ENCODE measurements around the gene LOXHD1.

LOXHD1 gene

GRCh38 chr18:46652372-46652771 is 4.6 kb downstream of the LOXHD1 start:
- no peak overlapping the region for H3K4me3 ChIP-seq (ENCODE audit: low read length)
- no peak for TF ChIP-seq ZNF274 (IDR thresholded peaks at IDR 0.05; ENCODE audit: low read depth, low read length)

- no peak overlapping the region for H3K4me3 ChIP-seq (ENCODE audit: low read length)
- TF ChIP-seq ZNF274 (IDR thresholded peaks at IDR 0.05; ENCODE audit: low read depth, low read length), result no peak
Measured at GRCh38 chr18:46650681-46651080, 6.3 kb downstream of the LOXHD1 start.

GRCh38 chr18:46649071-46649862 is 7.8 kb downstream of the LOXHD1 start:
- no peak overlapping the region for H3K4me3 ChIP-seq (ENCODE audit: low read length)
- TF ChIP-seq ZNF274 (IDR thresholded peaks at IDR 0.05; ENCODE audit: low read depth, low read length), result no peak

DNA sequence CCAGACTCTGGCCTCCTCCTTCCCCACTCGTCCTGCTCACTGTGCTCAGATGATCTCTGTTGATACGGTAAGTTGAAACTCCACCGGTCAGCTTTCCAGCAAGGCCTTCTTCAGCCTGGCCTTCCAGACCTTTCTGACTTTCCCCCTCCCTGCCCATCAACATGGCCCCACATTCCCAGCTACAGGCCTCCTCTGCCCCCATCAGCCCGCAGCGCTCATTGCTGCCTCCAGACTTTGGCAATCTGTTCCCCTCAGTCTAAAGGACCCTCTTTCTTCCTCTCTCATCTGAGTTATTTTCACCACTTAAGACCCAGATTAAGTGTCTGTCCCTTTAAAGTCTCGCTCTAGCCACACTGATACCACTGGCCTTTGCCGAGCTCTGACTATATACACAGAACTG is 10.6 kb downstream of the LOXHD1 start:
- TF ChIP-seq ZNF274 (IDR thresholded peaks at IDR 0.05; ENCODE audit: low read depth, low read length), result no peak
- H3K4me3 ChIP-seq (ENCODE audit: low read length), result no peak overlapping the region

- TF ChIP-seq ZNF274 (IDR thresholded peaks at IDR 0.05; ENCODE audit: low read depth, low read length), result no peak
- H3K4me3 ChIP-seq (ENCODE audit: low read length), result no peak overlapping the region
Measured at GRCh38 chr18:46642561-46642960, 14.5 kb downstream of the LOXHD1 start.

DNA sequence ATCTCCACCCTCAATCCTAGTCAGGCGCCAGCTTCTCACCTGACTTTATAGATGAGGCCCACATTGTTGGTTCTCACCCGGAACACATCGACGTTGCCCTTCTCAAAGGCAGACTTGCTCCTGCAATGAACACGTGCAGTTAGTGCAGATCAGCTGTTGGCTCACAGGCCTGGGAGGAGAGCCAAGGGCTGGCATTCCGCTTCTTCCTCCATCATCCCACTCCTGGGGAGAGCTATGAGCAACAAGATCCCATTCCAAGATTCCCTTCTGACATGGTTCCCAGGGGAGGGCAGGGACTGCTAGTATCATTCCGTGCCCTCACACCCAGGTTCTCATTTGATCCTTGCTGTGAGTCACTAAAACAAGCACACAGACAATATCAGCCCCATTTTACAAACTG is 15.1 kb downstream of the LOXHD1 start:
- H3K4me3 ChIP-seq (ENCODE audit: low read length), result no peak overlapping the region
- no peak for TF ChIP-seq ZNF274 (IDR thresholded peaks at IDR 0.05; ENCODE audit: low read depth, low read length)

DNA sequence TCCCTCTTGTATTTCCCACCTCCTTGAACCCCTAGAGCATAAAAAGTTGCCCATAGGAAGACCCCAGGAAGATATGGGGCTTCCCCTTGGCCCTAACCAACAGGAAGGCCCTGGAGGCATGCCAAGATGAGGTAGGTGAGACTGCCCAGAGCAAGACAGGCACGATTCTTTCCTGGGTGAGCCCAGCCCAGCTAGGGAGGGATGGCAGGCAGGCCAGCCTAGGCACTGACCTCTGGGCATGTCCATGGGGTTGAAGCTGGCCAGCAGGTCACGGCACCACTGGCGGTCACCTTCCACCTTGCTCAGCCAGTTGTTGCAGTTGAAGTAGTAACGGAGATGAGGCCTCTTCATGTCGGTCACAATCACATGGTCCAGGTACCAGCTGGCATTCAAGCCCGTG is 17.6 kb downstream of the LOXHD1 start:
- no peak overlapping the region for H3K4me3 ChIP-seq (ENCODE audit: low read length)
- TF ChIP-seq ZNF274 (IDR thresholded peaks at IDR 0.05; ENCODE audit: low read depth, low read length), result no peak

GRCh38 chr18:46636040-46636630 is 20.9 kb downstream of the LOXHD1 start:
- TF ChIP-seq ZNF274 (IDR thresholded peaks at IDR 0.05; ENCODE audit: low read depth, low read length), result no peak
- H3K4me3 ChIP-seq (ENCODE audit: low read length), result no peak overlapping the region

DNA sequence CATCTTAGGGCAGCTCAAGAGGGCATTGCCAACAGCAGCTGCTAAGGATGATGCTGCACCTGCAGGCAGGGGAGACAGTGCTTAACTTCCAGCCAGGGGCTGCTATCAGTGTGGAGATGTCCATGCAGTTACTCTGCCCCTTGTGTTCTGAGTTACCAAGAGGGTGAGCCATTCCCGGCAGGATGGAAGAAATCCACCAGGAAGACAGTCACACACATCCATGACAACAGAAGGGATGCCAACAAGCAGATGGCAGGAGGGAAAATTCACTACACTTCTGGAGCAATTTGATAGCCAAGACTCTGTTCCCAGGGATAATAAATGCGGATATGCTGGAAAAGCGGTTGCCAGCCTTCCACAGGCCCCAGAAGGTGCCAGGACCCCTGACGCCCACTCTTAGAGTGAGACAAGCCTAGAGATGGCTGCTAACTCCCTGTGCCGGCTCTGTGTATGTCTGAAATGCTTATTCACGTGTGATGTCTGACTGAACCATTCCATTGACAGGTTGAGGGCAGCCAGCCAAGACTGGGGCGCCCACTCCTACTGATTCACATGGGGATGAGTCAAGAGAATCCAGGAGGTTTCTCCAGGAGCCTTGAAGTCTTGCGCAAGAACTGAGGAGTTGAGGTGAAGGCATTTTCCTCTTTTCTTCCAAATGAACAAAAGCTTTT is 24.5 kb downstream of the LOXHD1 start:
- no peak overlapping the region for H3K4me3 ChIP-seq (ENCODE audit: low read length)

GRCh38 chr18:46630991-46631390 is 26.0 kb downstream of the LOXHD1 start:
- no peak overlapping the region for H3K4me3 ChIP-seq (ENCODE audit: low read length)
- no peak for TF ChIP-seq ZNF274 (IDR thresholded peaks at IDR 0.05; ENCODE audit: low read depth, low read length)

More for the DNA sequence above, 24.5 kb downstream of the LOXHD1 start:
- no peak for TF ChIP-seq ZNF274 (IDR thresholded peaks at IDR 0.05; ENCODE audit: low read depth, low read length)

- no peak for TF ChIP-seq ZNF274 (IDR thresholded peaks at IDR 0.05; ENCODE audit: low read depth, low read length)
Measured at GRCh38 chr18:46630160-46630559, 26.9 kb downstream of the LOXHD1 start.

DNA sequence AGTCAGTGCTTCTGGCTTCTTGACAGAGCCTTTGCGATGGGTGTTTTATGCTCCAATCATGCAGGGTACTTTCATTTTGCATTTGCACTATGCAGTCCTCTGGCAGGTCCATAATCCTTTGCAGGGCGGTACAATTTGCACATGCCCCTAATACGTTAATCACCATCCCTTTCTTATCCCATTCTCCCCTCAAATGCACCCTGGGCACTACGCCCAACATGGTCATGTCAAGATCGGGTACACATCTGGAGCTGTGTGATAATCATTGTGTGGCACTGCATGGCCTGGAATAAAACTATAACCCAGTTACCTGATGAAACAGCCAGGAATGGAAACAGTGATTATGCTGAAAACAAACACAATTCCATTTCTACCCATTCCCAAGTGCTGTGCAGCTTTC is 27.7 kb downstream of the LOXHD1 start:
- H3K4me3 ChIP-seq (ENCODE audit: low read length), result no peak overlapping the region
- no peak for TF ChIP-seq ZNF274 (IDR thresholded peaks at IDR 0.05; ENCODE audit: low read depth, low read length)

More at GRCh38 chr18:46630160-46630559, 26.9 kb downstream of the LOXHD1 start:
- no peak overlapping the region for H3K4me3 ChIP-seq (ENCODE audit: low read length)

GRCh38 chr18:46628206-46628605 is 28.8 kb downstream of the LOXHD1 start:
- TF ChIP-seq ZNF274 (IDR thresholded peaks at IDR 0.05; ENCODE audit: low read depth, low read length), result no peak
- H3K4me3 ChIP-seq (ENCODE audit: low read length), result no peak overlapping the region

DNA sequence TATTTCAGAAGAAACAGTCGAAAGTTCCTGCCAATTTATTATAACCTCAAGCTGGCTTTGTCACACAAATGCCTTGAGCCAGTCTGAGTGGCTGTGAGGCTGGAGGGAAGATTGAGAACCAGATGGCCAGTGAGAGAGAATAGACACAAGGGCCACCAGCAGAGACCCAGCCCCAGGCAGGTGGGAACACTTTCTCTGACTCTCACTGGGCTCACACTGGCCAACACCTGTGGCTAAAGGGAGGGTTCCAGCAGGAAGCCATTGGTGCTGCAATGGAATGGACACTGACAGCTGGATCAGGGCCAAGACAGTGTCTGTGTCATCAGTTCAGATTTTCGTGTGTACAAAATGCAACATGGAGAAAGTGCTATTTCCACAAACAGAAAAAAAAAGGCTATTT is 29.9 kb downstream of the LOXHD1 start:
- no peak overlapping the region for H3K4me3 ChIP-seq (ENCODE audit: low read length)
- TF ChIP-seq ZNF274 (IDR thresholded peaks at IDR 0.05; ENCODE audit: low read depth, low read length), result no peak

DNA sequence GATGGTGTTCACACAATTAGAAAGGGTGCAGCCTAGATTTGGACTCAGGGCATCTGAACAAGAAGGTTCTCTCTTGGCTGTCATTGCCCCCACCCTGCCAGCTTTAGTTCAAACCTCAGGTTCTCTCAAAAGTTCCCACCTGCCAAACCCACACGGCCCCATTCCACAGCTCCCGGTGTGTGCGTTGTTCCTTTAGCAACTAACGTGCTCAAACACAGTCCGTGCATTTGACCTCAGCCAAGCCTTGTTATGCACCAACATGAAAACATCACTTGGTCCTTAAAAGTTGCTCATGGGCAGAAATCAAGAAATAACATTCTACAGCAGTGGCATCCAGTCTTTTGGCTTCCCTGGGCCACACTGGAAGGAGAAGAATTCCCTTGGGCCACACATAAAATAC is 32.0 kb downstream of the LOXHD1 start:
- TF ChIP-seq ZNF274 (IDR thresholded peaks at IDR 0.05; ENCODE audit: low read depth, low read length), result no peak
- H3K4me3 ChIP-seq (ENCODE audit: low read length), result no peak overlapping the region
